SK-N-MC (cell line): ENCODE results near the gene MDH1B.

Experiments
- DNase-seq: peaks from one replicate; pipeline ENCODE4 v3.0.0-alpha.2; 2011; ENCODE audit warnings: low read depth, low spot score
- H3K27ac ChIP-seq: fragments of 200-600 bp; sonication (generic); 2 replicates; pipeline ENCODE4 v1.5.1; 2016; ENCODE audit warnings: mixed run types
- H3K36me3 ChIP-seq: fragments of 200-600 bp; sonication (generic); 2 replicates; pipeline ENCODE4 v1.6.1; 2017; ENCODE audit warnings: antibody characterized with exemption, low read length, mixed read lengths; ENCODE audit not compliant: insufficient read depth
- H3K4me3 ChIP-seq: fragments of 200-600 bp; sonication (generic); 2 replicates; pipeline ENCODE4 v1.5.1; 2016
- H3K9ac ChIP-seq: fragments of 200-600 bp; sonication (generic); 2 replicates; pipeline ENCODE4 v1.8.0; 2017; ENCODE audit warnings: mixed run types, mixed read lengths; ENCODE audit not compliant: insufficient read length
- H3K9me3 ChIP-seq: fragments of 200-600 bp; sonication (generic); 2 replicates; pipeline ENCODE4 v1.6.1; 2017; ENCODE audit warnings: low read depth, mild to moderate bottlenecking, antibody characterized with exemption, low read length, moderate library complexity, mixed read lengths
- EZH2 ChIP-seq: fragments of 200-600 bp; sonication (generic); IDR thresholded peaks from one replicate; pipeline ENCODE4 v1.6.1; 2017; ENCODE audit warnings: antibody characterized with exemption
- FOXP2 ChIP-seq: optimal IDR thresholded peaks from 2 replicates; pipeline ENCODE3; 2011; ENCODE audit warnings: mild to moderate bottlenecking, moderate library complexity; ENCODE audit not compliant: insufficient read depth; ENCODE audit errors: extremely low read length, control extremely low read depth
- POLR2AphosphoS5 ChIP-seq: IDR thresholded peaks from 2 replicates; pipeline ENCODE4 v1.6.1; 2012; ENCODE audit warnings: mild to moderate bottlenecking, low read depth, low read length, borderline replicate concordance

Gene MDH1B

GRCh38 chr2:206801418-206802189, 36.5 kb upstream of the MDH1B start:
- no peak overlapping the region for H3K4me3 ChIP-seq
- no peak overlapping the region for H3K27ac ChIP-seq

GRCh38 chr2:206800506-206801417, 35.6 kb upstream of the MDH1B start:
- Histone ChIP-seq H3K9ac (no peak overlapping the region), H3K9me3 (no peaks in the 10 kb centered on the region), H3K27ac (no peak overlapping the region), H3K36me3 (no peaks in the 10 kb centered on the region), H3K4me3 (no peak overlapping the region)
- DNase-seq, result no peak
- TF ChIP-seq FOXP2, result no peak
- no peak for TF ChIP-seq EZH2
- TF ChIP-seq POLR2AphosphoS5, result no peak

More at GRCh38 chr2:206801418-206802189, 36.5 kb upstream of the MDH1B start:
- no peaks in the 10 kb centered on the region for H3K9me3 ChIP-seq
- H3K9ac ChIP-seq, result no peak overlapping the region
- H3K36me3 ChIP-seq, result no peaks in the 10 kb centered on the region
- no peak for TF ChIP-seq EZH2
- no peak for TF ChIP-seq FOXP2
- TF ChIP-seq POLR2AphosphoS5, result no peak
- no peak for DNase-seq

GRCh38 chr2:206799083-206799482, 34.0 kb upstream of the MDH1B start:
- Histone ChIP-seq H3K36me3 (no peaks in the 10 kb centered on the region), H3K4me3 (no peak overlapping the region), H3K9me3 (no peaks in the 10 kb centered on the region), H3K27ac (no peak overlapping the region), H3K9ac (no peak overlapping the region)
- no peak for DNase-seq
- TF ChIP-seq POLR2AphosphoS5 (no peak), EZH2 (no peak), FOXP2 (no peak)

GRCh38 chr2:206798000-206798399, 32.9 kb upstream of the MDH1B start:
- no peak for TF ChIP-seq EZH2
- TF ChIP-seq FOXP2, result no peak
- TF ChIP-seq POLR2AphosphoS5, result no peak
- H3K9me3 ChIP-seq, result no peaks in the 10 kb centered on the region
- no peak overlapping the region for H3K4me3 ChIP-seq
- H3K36me3 ChIP-seq, result 0 out of 2 replicates have a peak, but pooled peaks cover 5% of the 10 kb centered on the region
- H3K27ac ChIP-seq, result no peak overlapping the region
- no peak overlapping the region for H3K9ac ChIP-seq
- no peak for DNase-seq

GRCh38 chr2:206797376-206797775, 32.2 kb upstream of the MDH1B start:
- H3K4me3 ChIP-seq, result no peak overlapping the region
- no peak for TF ChIP-seq POLR2AphosphoS5
- no peak for TF ChIP-seq FOXP2
- no peak for TF ChIP-seq EZH2
- H3K36me3 ChIP-seq, result peaks cover 9% of the 10 kb centered on the region; the same call in 1 of the 2 replicates
- no peak for DNase-seq
- H3K9ac ChIP-seq, result no peak overlapping the region
- no peak overlapping the region for H3K27ac ChIP-seq
- H3K9me3 ChIP-seq, result no peaks in the 10 kb centered on the region

- DNase-seq, result no peak
- Histone ChIP-seq H3K36me3 (peaks cover 50% of the 10 kb centered on the region), H3K9me3 (no peaks in the 10 kb centered on the region), H3K27ac (no peak overlapping the region), H3K4me3 (no peak overlapping the region), H3K9ac (no peak overlapping the region)
- TF ChIP-seq FOXP2, result no peak
- no peak for TF ChIP-seq EZH2
- TF ChIP-seq POLR2AphosphoS5, result no peak
Observed at GRCh38 chr2:206792645-206793044, 27.5 kb upstream of the MDH1B start.

- DNase-seq, result no peak
- Histone ChIP-seq H3K9ac (no peak overlapping the region), H3K4me3 (no peak overlapping the region), H3K27ac (no peak overlapping the region), H3K36me3 (peaks cover 64% of the 10 kb centered on the region), H3K9me3 (no peaks in the 10 kb centered on the region)
- TF ChIP-seq POLR2AphosphoS5 (no peak), EZH2 (no peak), FOXP2 (no peak)
Observed at GRCh38 chr2:206790311-206790935, 25.3 kb upstream of the MDH1B start.
